ENCODE results near the gene TMPRSS9.

GRCh38 chr19:2360833-2361232, 768 bp downstream of the TMPRSS9 start:
- TF ChIP-seq CTCF (conservative IDR thresholded peaks at IDR 0.05; ENCODE audit: low read length) (no peak), EZH2phosphoT487 (IDR thresholded peaks at IDR 0.05; ENCODE audit: borderline replicate concordance) (no peak)
